SK-N-SH (cell line): ENCODE measurements around the gene RAB30. TPM values are rescaled to one million over a fixed set of nuclear protein-coding genes. Genes with fewer than 3 reads are reported as not detected.
A peak's percentile ranks its signal among the peaks of the same experiment; 100 is the strongest.

ENCODE experiments used
- CTCF ChIA-PET: fragments of 300-600, 350-600 bp; formaldehyde crosslinking; extraction: SDS; loops from one replicate; lab custom pipeline; 2021; lab: Yijun Ruan, JAX
- POLR2A ChIA-PET: fragments of 350-600 bp; sonication (Branson Sonifier 250); formaldehyde crosslinking; extraction: SDS; loops from one replicate; lab custom pipeline; 2020; ENCODE audit warnings: antibody characterized with exemption, inconsistent platforms; lab: Yijun Ruan, JAX
- DNase-seq: peaks from one replicate; pipeline ENCODE4 v3.0.0; 2012
- H2AFZ ChIP-seq: fragments of 200-600 bp; sonication (generic); 2 replicates; pipeline ENCODE4 v1.8.1; 2016; ENCODE audit warnings: antibody characterized with exemption, mild to moderate bottlenecking, low read depth
- H3F3A ChIP-seq: fragments of 200-600 bp; sonication (generic); replicated peaks from 2 replicates; pipeline ENCODE3; 2016; ENCODE audit warnings: antibody characterized with exemption, mild to moderate bottlenecking; ENCODE audit not compliant: insufficient read depth
- H3K27ac ChIP-seq, 2 experiments: fragments of 200-500 bp in 1 of 2; fragments of 200-600 bp in 1 of 2; sonication (Bioruptor generic) in 1 of 2; sonication (generic), shearing (Covaris generic) in 1 of 2; 2 replicates each; pipeline versions ENCODE4 v1.5.1 to v1.6.1; 2014 to 2016; ENCODE audit warnings: low read depth in 2 of 2, inconsistent platforms in 1 of 2, low read length in 1 of 2, mild to moderate bottlenecking in 1 of 2, mixed read lengths in 1 of 2
- H3K27me3 ChIP-seq: fragments of 200-600 bp; sonication (generic), shearing (Covaris generic); 2 replicates; pipeline ENCODE4 v1.6.1; 2016; ENCODE audit warnings: mixed run types; ENCODE audit not compliant: insufficient read depth
- H3K36me3 ChIP-seq, 2 experiments: fragments of 200-500 bp in 1 of 2; fragments of 200-600 bp in 1 of 2; sonication (Bioruptor generic) in 1 of 2; sonication (generic) in 1 of 2; replicated peaks in 1 of 2; 2 replicates each; pipeline versions ENCODE3 to v1.5.1; 2014 to 2016; ENCODE audit warnings: low read length in 1 of 2, mild to moderate bottlenecking in 1 of 2; ENCODE audit not compliant: insufficient read depth in 2 of 2, control insufficient read depth in 1 of 2
- H3K4me1 ChIP-seq, 2 experiments: fragments of 200-500 bp in 1 of 2; fragments of 200-600 bp in 1 of 2; sonication (Bioruptor generic) in 1 of 2; sonication (generic), shearing (Covaris generic) in 1 of 2; 2 replicates each; pipeline versions ENCODE4 v1.5.1 to v1.6.1; 2014 to 2016; ENCODE audit warnings: low read depth in 1 of 2, low read length in 1 of 2, mixed run types in 1 of 2; ENCODE audit not compliant: insufficient read depth in 2 of 2, control insufficient read depth in 1 of 2
- H3K4me2 ChIP-seq: fragments of 200-600 bp; sonication (generic), shearing (Covaris generic); 2 replicates; pipeline ENCODE4 v1.6.1; 2017; ENCODE audit warnings: mixed run types
- H3K4me3 ChIP-seq, 2 experiments: fragments of 200-500 bp in 1 of 2; fragments of 200-600 bp in 1 of 2; sonication (Bioruptor generic) in 1 of 2; sonication (generic), shearing (Covaris generic) in 1 of 2; 2 replicates each; pipeline versions ENCODE4 v1.5.1 to v1.8.1; 2014 to 2016; ENCODE audit warnings: low read depth in 2 of 2, inconsistent platforms in 1 of 2, low read length in 1 of 2, mild to moderate bottlenecking in 1 of 2, mixed read lengths in 1 of 2, moderate library complexity in 1 of 2
- H3K79me2 ChIP-seq: fragments of 200-600 bp; sonication (generic); 2 replicates; pipeline ENCODE4 v1.8.1; 2017; ENCODE audit warnings: mild to moderate bottlenecking; ENCODE audit not compliant: insufficient read depth
- H3K9ac ChIP-seq: fragments of 200-600 bp; sonication (generic); 2 replicates; pipeline ENCODE4 v1.6.1; 2017; ENCODE audit warnings: mixed run types
- H3K9me2 ChIP-seq: fragments of 200-600 bp; sonication (generic); 2 replicates; pipeline ENCODE4 v1.6.1; 2017; ENCODE audit warnings: mixed run types
- H3K9me3 ChIP-seq: fragments of 200-600 bp; sonication (generic); 2 replicates; pipeline ENCODE4 v1.6.1; 2017; ENCODE audit warnings: mixed run types, mild to moderate bottlenecking, moderate library complexity
- H4K20me1 ChIP-seq: fragments of 200-600 bp; sonication (generic); 2 replicates; pipeline ENCODE4 v1.6.1; 2017; ENCODE audit warnings: mild to moderate bottlenecking, mixed run types; ENCODE audit not compliant: insufficient read depth
- EZH2phosphoT487 ChIP-seq: fragments of 200-600 bp; sonication (generic); IDR thresholded peaks from 2 replicates; pipeline ENCODE4 v1.6.1; 2017; ENCODE audit warnings: low read depth, mixed run types, mild to moderate bottlenecking, antibody characterized with exemption, moderate library complexity, borderline replicate concordance
- GATA2 ChIP-seq: sonication (generic); formaldehyde crosslinking; IDR thresholded peaks from 2 replicates; pipeline ENCODE4 v1.5.0; 2020; ENCODE audit warnings: mild to moderate bottlenecking, missing genetic modification reagents
- MXI1 ChIP-seq: IDR thresholded peaks from 2 replicates; pipeline ENCODE4 v1.6.1; 2012; ENCODE audit warnings: mild to moderate bottlenecking, low read depth, low read length, improper control_type of control experiment
- NFIC ChIP-seq: IDR thresholded peaks from 2 replicates; pipeline ENCODE4 v1.4.0; 2012; ENCODE audit warnings: borderline replicate concordance
- NRF1 ChIP-seq: IDR thresholded peaks from 2 replicates; pipeline ENCODE4 v1.6.1; 2012; ENCODE audit warnings: low read depth, mild to moderate bottlenecking, low read length
- POLR2AphosphoS5 ChIP-seq: IDR thresholded peaks from 2 replicates; pipeline ENCODE4 v1.6.1; 2012; ENCODE audit warnings: low read depth, low read length
- RXRA ChIP-seq: IDR thresholded peaks from 2 replicates; pipeline ENCODE4 v1.4.0; 2012; ENCODE audit warnings: low read depth, mild to moderate bottlenecking, borderline replicate concordance
- SMC3 ChIP-seq: IDR thresholded peaks from 2 replicates; pipeline ENCODE4 v1.6.1; 2012; ENCODE audit warnings: low read depth, low read length, improper control_type of control experiment
- TAF1 ChIP-seq: IDR thresholded peaks from 2 replicates; pipeline ENCODE4 v1.6.1; 2012; ENCODE audit warnings: low read depth, mild to moderate bottlenecking, low read length, moderate library complexity, borderline replicate concordance
- TCF12 ChIP-seq: IDR thresholded peaks from 2 replicates; pipeline ENCODE4 v1.4.0; 2012
- TEAD4 ChIP-seq: IDR thresholded peaks from 2 replicates; pipeline ENCODE4 v1.4.0; 2012; ENCODE audit warnings: mild to moderate bottlenecking, borderline replicate concordance; ENCODE audit not compliant: insufficient read depth
- YY1 ChIP-seq: IDR thresholded peaks from 2 replicates; pipeline ENCODE4 v1.4.0; 2012; ENCODE audit warnings: low read depth, mild to moderate bottlenecking
- polyA plus RNA-seq, 3 experiments: library from polyadenylated mRNA; depleted of rRNA; stranded (reverse); fragments of >200 nt; gene quantifications; 2 replicates each; pipeline ENCODE4 v1.2.3, GENCODE V29; 2012
- TF ChIP-seq, protein P1 (sequence below): IDR thresholded peaks from 2 replicates; pipeline ENCODE4 v1.4.0; 2012; ENCODE audit warnings: low read depth, borderline replicate concordance
- TF ChIP-seq, protein P2 (sequence below): IDR thresholded peaks from 2 replicates; pipeline ENCODE4; 2012
- TF ChIP-seq, protein P3 (sequence below): fragments of 200-600 bp; sonication (generic); IDR thresholded peaks from 2 replicates; pipeline ENCODE4 v1.6.1; 2017; ENCODE audit warnings: antibody characterized with exemption, mild to moderate bottlenecking, moderate library complexity
- TF ChIP-seq, protein P4 (sequence below): IDR thresholded peaks from 2 replicates; pipeline ENCODE4 v1.4.0; 2012; ENCODE audit warnings: low read depth

RAB30 gene
- polyA plus RNA-seq, 1 of the 3 experiments (the other 2 are of a cell fraction), result 3.3 TPM

DNA sequence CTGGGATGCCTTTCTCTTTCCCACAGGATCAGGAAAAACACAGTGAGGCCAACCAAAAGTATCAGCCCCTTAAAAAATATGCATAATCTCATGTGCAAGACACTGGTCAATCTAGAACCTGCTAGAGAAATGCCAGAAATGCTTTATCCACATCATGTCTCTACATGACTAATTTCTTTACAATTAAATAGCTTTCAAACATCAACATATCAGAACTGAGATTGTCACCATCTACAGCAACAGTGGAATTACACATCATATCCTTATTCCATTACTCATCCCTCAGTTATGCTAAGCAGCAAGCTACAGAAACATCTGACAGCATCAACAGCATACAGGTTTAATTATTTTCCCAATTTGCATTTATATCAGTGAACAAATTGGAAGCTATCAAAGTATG is 91.4 kb downstream of the RAB30 start (continued):
- TF ChIP-seq, protein P1, sequence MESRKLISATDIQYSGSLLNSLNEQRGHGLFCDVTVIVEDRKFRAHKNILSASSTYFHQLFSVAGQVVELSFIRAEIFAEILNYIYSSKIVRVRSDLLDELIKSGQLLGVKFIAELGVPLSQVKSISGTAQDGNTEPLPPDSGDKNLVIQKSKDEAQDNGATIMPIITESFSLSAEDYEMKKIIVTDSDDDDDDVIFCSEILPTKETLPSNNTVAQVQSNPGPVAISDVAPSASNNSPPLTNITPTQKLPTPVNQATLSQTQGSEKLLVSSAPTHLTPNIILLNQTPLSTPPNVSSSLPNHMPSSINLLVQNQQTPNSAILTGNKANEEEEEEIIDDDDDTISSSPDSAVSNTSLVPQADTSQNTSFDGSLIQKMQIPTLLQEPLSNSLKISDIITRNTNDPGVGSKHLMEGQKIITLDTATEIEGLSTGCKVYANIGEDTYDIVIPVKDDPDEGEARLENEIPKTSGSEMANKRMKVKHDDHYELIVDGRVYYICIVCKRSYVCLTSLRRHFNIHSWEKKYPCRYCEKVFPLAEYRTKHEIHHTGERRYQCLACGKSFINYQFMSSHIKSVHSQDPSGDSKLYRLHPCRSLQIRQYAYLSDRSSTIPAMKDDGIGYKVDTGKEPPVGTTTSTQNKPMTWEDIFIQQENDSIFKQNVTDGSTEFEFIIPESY, result no peak
- TF ChIP-seq EZH2phosphoT487 (no peak), YY1 (no peak), GATA2 (no peak), TEAD4 (peak; percentile 58; the same call in 1 of the 2 replicates), SMC3 (no peak)
- TF ChIP-seq, protein P2, sequence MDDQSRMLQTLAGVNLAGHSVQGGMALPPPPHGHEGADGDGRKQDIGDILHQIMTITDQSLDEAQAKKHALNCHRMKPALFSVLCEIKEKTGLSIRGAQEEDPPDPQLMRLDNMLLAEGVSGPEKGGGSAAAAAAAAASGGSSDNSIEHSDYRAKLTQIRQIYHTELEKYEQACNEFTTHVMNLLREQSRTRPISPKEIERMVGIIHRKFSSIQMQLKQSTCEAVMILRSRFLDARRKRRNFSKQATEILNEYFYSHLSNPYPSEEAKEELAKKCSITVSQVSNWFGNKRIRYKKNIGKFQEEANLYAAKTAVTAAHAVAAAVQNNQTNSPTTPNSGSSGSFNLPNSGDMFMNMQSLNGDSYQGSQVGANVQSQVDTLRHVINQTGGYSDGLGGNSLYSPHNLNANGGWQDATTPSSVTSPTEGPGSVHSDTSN, result peak; percentile 88

DNA sequence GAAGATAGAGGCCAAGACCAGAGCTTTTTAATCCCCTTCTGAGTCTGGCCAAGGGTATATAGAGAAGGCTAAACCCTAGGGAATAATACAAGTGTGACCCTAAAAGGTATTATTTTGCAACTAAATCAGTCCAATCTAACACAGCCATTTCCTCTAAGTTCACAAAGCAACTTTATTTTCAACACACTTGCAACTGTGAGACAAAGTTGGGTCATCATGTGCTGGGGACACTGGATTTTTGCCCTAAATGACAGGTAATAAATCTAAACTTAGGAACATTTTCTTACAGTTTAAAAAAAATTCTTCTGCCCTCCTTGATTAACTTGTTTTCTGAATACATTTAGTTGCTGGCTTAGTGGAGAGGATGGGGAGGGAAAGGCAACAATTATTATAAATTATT is 91.9 kb downstream of the RAB30 start:
- H3K79me2 ChIP-seq, result no peaks in the 10 kb centered on the region
- H4K20me1 ChIP-seq, result no peaks in the 10 kb centered on the region
- peak overlapping the region; percentile 33; the same call in 1 of the 2 replicates for H3K9ac ChIP-seq
- H3K9me3 ChIP-seq, result no peaks in the 10 kb centered on the region
- H3K9me2 ChIP-seq, result no peaks in the 10 kb centered on the region
- H2AFZ ChIP-seq, result no peak overlapping the region
- peaks cover 6 to 20% of the 10 kb centered on the region in 2 experiments for H3K36me3 ChIP-seq
- H3K4me1 ChIP-seq, result peaks cover 0 to 16% of the 10 kb centered on the region in 2 experiments; a peak in 2 of 4 replicates
- no peak for DNase-seq
- H3K27me3 ChIP-seq, result no peaks in the 10 kb centered on the region
- CTCF ChIA-PET, result no interaction called here
- no peak for TF ChIP-seq RXRA
- TF ChIP-seq TAF1, result no peak
- TF ChIP-seq NFIC, result no peak
- TF ChIP-seq, protein P3, sequence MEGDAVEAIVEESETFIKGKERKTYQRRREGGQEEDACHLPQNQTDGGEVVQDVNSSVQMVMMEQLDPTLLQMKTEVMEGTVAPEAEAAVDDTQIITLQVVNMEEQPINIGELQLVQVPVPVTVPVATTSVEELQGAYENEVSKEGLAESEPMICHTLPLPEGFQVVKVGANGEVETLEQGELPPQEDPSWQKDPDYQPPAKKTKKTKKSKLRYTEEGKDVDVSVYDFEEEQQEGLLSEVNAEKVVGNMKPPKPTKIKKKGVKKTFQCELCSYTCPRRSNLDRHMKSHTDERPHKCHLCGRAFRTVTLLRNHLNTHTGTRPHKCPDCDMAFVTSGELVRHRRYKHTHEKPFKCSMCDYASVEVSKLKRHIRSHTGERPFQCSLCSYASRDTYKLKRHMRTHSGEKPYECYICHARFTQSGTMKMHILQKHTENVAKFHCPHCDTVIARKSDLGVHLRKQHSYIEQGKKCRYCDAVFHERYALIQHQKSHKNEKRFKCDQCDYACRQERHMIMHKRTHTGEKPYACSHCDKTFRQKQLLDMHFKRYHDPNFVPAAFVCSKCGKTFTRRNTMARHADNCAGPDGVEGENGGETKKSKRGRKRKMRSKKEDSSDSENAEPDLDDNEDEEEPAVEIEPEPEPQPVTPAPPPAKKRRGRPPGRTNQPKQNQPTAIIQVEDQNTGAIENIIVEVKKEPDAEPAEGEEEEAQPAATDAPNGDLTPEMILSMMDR, result no peak
- TF ChIP-seq, protein P4, sequence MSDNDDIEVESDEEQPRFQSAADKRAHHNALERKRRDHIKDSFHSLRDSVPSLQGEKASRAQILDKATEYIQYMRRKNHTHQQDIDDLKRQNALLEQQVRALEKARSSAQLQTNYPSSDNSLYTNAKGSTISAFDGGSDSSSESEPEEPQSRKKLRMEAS, result no peak
- no peak for TF ChIP-seq POLR2AphosphoS5
- TF ChIP-seq EZH2phosphoT487, result no peak
- no peak for TF ChIP-seq NRF1
- no peak for TF ChIP-seq TCF12
- TF ChIP-seq MXI1, result no peak
- peak overlapping the region; percentile 43 to 76; a peak in 3 of 4 replicates for H3K27ac ChIP-seq
- POLR2A ChIA-PET, result interaction anchor here (0.6 kb wide), 1 partner anchor 70 kb away, joined by 3 read pairs; no protein-coding TSS in a partner anchor
- no peak overlapping the region for H3K4me3 ChIP-seq
- peak overlapping the region; percentile 43; the same call in 1 of the 2 replicates for H3K4me2 ChIP-seq
- H3F3A ChIP-seq, result peaks cover 24% of the 10 kb centered on the region
